ENCODE data around the gene MSH3. TPM values are rescaled to one million over a fixed set of nuclear protein-coding genes. Genes with fewer than 3 reads are reported as not detected.

The MSH3 gene
- 8.7 TPM for total RNA-seq

DNA sequence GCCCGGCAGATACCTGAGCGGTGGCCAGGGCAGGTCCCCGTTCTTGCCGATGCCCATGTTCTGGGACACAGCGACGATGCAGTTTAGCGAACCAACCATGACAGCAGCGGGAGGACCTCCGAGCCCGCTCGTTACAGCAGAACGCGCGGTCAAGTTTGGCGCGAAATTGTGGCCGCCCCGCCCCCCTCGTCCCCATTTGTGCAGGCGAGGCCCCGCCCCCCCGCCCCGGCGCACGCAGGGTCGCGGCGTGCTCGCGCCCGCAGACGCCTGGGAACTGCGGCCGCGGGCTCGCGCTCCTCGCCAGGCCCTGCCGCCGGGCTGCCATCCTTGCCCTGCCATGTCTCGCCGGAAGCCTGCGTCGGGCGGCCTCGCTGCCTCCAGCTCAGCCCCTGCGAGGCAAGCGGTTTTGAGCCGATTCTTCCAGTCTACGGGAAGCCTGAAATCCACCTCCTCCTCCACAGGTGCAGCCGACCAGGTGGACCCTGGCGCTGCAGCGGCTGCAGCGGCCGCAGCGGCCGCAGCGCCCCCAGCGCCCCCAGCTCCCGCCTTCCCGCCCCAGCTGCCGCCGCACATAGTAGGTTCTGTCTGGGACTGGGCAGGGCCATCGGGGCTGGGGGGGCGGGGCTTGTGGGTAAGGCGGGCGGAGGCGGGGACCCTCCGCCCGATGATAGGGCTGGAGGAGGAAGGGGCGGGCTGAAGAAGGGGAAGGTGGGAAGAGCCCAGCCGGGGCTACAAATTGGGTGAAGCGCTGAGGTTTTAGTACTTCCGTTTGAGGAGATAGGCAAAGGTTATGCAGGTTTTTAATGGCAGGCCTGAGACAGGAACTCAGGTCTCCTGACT, at the start of gene MSH3, which contains the start of gene DHFR:
Gene MSH3 (plus strand): TSS at position 262 of the 840 bp plus-strand sequence. CDS start 76 bp downstream, at position 338.
Gene DHFR (minus strand): TSS at position 593 of the 840 bp plus-strand sequence. CDS start 494 bp downstream, at position 99.
- H3K4me1 ChIP-seq = peaks cover 9 to 15% of the 10 kb centered on the region in 2 donors
- H3K4me3 ChIP-seq = peak within 1 kb of the TSS; percentile 68 to 100
- TF ChIP-seq, protein P1, sequence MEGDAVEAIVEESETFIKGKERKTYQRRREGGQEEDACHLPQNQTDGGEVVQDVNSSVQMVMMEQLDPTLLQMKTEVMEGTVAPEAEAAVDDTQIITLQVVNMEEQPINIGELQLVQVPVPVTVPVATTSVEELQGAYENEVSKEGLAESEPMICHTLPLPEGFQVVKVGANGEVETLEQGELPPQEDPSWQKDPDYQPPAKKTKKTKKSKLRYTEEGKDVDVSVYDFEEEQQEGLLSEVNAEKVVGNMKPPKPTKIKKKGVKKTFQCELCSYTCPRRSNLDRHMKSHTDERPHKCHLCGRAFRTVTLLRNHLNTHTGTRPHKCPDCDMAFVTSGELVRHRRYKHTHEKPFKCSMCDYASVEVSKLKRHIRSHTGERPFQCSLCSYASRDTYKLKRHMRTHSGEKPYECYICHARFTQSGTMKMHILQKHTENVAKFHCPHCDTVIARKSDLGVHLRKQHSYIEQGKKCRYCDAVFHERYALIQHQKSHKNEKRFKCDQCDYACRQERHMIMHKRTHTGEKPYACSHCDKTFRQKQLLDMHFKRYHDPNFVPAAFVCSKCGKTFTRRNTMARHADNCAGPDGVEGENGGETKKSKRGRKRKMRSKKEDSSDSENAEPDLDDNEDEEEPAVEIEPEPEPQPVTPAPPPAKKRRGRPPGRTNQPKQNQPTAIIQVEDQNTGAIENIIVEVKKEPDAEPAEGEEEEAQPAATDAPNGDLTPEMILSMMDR (IDR thresholded peaks at IDR 0.05) = peak in 1 of 3 experiments; percentile 18
- intact Hi-C loops (cut with DNase I) = loop anchor here (2.0 to 10.0 kb wide), 7 partner anchors 167 to 1140 kb away; partner anchors contain the start of genes FAM151B, HOMER1, MTX3 and TENT2
- H3K36me3 ChIP-seq = peaks cover 20 to 27% of the 10 kb centered on the region in 2 donors
- peak within 1 kb of the TSS; percentile 87 to 98 for H3K27ac ChIP-seq
- H3K9me3 ChIP-seq = no peaks in the 10 kb centered on the region
- peak; percentile 20 to 89 for DNase-seq (ENCODE audit: low spot score in 2 of 2)
- no peaks in the 10 kb centered on the region for H3K27me3 ChIP-seq

DNA sequence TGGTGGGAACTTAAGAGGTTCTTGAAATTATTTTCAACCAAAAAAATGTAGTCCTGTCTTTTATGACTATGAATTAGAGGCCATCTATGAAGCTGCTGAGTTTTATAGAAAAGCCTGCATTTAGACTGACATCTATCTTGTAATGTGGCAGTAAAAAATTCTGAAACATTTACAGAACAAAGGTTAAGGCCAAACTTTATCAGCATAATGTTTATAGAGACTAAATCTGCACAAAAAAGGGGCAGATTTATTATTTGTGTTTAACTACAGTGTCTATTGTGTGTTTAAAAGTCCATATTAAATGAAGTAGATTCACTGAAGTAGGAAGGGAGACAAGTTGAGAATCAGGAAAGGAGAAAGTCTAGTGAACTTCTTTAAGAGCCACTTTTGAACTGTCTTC, 47.1 kb upstream of the MSH3 start:
- Histone ChIP-seq H3K4me3 (no peak overlapping the region), H3K27ac (no peak overlapping the region), H3K9me3 (no peaks in the 10 kb centered on the region), H3K27me3 (no peaks in the 10 kb centered on the region), H3K4me1 (no peaks in the 10 kb centered on the region), H3K36me3 (no peaks in the 10 kb centered on the region)
- DNase-seq (ENCODE audit: low spot score in 2 of 2) = no peak
- intact Hi-C loops (cut with DNase I) = no loop called here
- TF ChIP-seq, protein P1 (IDR thresholded peaks at IDR 0.05) = no peak

DNA sequence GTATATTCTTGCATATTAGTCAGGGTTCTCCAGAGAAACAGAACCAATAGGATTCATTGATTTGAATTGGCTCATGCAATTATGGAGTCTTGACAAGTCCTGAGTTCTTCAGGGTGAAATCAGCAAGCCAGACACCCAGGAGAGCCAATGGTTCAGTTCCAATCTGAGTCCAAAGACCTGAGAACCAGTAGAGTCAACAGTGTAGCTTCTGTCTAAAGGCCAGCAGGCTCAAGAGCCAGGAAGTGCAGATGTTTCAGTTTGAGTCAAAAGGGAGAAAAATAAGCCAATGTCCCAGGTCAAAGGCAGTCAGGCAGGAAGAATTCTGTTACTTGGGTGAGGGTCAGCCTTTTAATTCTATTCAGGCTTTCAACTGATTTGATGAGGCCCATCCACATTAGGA, 46.6 kb upstream of the MSH3 start:
- H3K27ac ChIP-seq = no peak overlapping the region
- no peaks in the 10 kb centered on the region for H3K27me3 ChIP-seq
- no peaks in the 10 kb centered on the region for H3K9me3 ChIP-seq
- intact Hi-C loops (cut with DNase I) = no loop called here
- H3K36me3 ChIP-seq = no peaks in the 10 kb centered on the region
- H3K4me3 ChIP-seq = no peak overlapping the region
- TF ChIP-seq, protein P1 (IDR thresholded peaks at IDR 0.05) = no peak
- DNase-seq (ENCODE audit: low spot score in 2 of 2) = no peak
- no peaks in the 10 kb centered on the region for H3K4me1 ChIP-seq

DNA sequence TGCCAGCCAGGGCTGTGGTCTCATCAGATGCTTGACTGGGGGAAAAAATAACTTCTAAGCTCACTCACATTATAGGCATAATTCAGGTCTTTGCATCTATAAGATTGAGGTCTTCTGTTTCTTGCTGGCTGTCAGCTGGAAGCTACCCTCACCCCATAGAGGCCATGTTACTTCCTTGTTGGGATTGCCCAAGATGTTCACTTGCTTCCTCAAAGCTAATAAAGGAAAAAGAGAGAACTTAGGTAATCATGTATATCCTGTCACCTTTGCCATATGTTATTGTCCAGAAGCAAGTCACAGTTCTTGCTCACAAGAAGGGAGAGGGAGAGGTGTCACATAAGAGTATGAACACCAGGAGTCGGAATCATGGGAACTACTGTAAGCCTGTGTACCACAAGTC, 45.7 kb upstream of the MSH3 start:
- no peaks in the 10 kb centered on the region for H3K9me3 ChIP-seq
- H3K4me3 ChIP-seq = no peak overlapping the region
- intact Hi-C loops (cut with DNase I) = no loop called here
- DNase-seq (ENCODE audit: low spot score in 2 of 2) = no peak
- H3K36me3 ChIP-seq = no peaks in the 10 kb centered on the region
- no peaks in the 10 kb centered on the region for H3K27me3 ChIP-seq
- TF ChIP-seq, protein P1 (IDR thresholded peaks at IDR 0.05) = no peak
- no peaks in the 10 kb centered on the region for H3K4me1 ChIP-seq
- H3K27ac ChIP-seq = no peak overlapping the region

DNA sequence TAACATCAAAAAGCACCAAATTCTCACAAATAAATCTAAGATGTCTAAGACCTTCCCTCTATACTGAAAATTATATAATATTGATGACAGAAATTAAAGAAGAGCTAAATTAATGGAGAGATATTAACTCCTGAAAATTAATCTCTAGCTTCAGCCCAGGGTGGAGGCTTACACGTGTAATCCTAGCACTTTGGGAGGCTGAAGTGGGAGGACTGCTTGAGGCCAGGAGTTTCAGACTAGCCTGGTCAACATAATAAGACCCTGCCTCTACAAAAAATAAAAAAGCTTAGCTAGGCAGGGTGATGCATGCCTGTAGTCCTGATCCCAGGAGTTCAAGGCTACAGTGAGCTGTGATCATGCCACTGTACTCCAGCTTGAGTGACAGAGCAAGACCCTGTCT, 44.8 kb upstream of the MSH3 start:
- Histone ChIP-seq H3K4me1 (no peaks in the 10 kb centered on the region), H3K36me3 (no peaks in the 10 kb centered on the region), H3K4me3 (no peak overlapping the region), H3K27ac (no peak overlapping the region), H3K27me3 (no peaks in the 10 kb centered on the region), H3K9me3 (no peaks in the 10 kb centered on the region)
- DNase-seq (ENCODE audit: low spot score in 2 of 2) = no peak
- intact Hi-C loops (cut with DNase I) = no loop called here
- TF ChIP-seq, protein P1 (IDR thresholded peaks at IDR 0.05) = no peak

Measured in ascending aorta (tissue), 2 donors.